Keratinocyte (primary cell): Measurements from ENCODE around the gene FRMD4B.

Experiments used
- EZH2 ChIP-seq: IDR thresholded peaks from one replicate; pipeline ENCODE4 v1.6.1; 2012; ENCODE audit warnings: inconsistent platforms, mild to moderate bottlenecking, low read length, moderate library complexity
- TF ChIP-seq, protein P1 (sequence below), 3 experiments: IDR thresholded peaks in 1 of 3; conservative IDR thresholded peaks in 1 of 3; optimal IDR thresholded peaks in 1 of 3; 2 replicates in 2 of 3; 3 replicates in 1 of 3; pipeline versions ENCODE3 to v1.5.1; 2011; ENCODE audit warnings: low read length in 3 of 3, mild to moderate bottlenecking in 3 of 3, moderate library complexity in 2 of 3, control low read depth in 1 of 3, inconsistent platforms in 1 of 3; ENCODE audit not compliant: insufficient read depth in 2 of 3; ENCODE audit errors: extremely low read depth in 1 of 3

DNA sequence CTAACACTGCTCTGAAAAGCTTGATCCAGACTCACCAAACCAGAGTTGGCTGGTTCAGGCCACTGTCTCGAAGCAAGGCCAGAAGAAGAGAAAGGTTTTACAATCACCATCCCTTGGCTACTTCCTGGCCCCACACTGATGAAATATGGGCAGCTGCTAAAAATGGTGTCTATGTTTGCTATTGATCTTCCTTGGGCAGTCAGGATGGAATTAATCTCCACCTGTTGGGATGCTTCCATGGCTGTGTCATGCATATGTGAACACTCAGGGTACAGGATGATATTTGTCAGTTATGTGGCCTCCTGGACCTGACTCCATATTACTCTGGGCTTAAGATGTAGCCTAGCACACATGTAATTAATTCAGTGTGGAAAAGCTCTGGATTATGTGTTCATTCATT is 61.9 kb downstream of the FRMD4B start:
- TF ChIP-seq, protein P1, sequence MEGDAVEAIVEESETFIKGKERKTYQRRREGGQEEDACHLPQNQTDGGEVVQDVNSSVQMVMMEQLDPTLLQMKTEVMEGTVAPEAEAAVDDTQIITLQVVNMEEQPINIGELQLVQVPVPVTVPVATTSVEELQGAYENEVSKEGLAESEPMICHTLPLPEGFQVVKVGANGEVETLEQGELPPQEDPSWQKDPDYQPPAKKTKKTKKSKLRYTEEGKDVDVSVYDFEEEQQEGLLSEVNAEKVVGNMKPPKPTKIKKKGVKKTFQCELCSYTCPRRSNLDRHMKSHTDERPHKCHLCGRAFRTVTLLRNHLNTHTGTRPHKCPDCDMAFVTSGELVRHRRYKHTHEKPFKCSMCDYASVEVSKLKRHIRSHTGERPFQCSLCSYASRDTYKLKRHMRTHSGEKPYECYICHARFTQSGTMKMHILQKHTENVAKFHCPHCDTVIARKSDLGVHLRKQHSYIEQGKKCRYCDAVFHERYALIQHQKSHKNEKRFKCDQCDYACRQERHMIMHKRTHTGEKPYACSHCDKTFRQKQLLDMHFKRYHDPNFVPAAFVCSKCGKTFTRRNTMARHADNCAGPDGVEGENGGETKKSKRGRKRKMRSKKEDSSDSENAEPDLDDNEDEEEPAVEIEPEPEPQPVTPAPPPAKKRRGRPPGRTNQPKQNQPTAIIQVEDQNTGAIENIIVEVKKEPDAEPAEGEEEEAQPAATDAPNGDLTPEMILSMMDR (optimal IDR thresholded peaks at IDR 0.05 in 1 of 3, IDR thresholded peaks at IDR 0.05 in 1 of 3, conservative IDR thresholded peaks at IDR 0.05 in 1 of 3; ENCODE audit: extremely low read depth in 1 of 3, insufficient read depth in 2 of 3, low read length in 3 of 3) = no peak
- no peak for TF ChIP-seq EZH2
